Hematopoietic multipotent progenitor cell (in vitro differentiated cells): ENCODE measurements around the gene CFAP20DC. TPM values are rescaled to one million over a fixed set of nuclear protein-coding genes. Genes with fewer than 3 reads are reported as not detected.
"Not testable (repeated sequence)": the region's sequence is repeated elsewhere in the genome, so short reads cannot be mapped to it uniquely, and the experiment has no call there.

Source experiments
- DNase-seq, 3 donors: peaks; one replicate each; pipeline ENCODE4 v3.0.0-alpha.2; 2011 to 2015; ENCODE audit warnings: low read depth in 2 of 3, low spot score in 2 of 3
- total RNA-seq: library from RNA; depleted of rRNA; stranded (reverse); fragments of >200 nt; gene quantifications from one replicate; pipeline ENCODE4 v1.2.3, GENCODE V29; 2012

CFAP20DC gene
- total RNA-seq, 1 donor, result 1.1 TPM

DNA sequence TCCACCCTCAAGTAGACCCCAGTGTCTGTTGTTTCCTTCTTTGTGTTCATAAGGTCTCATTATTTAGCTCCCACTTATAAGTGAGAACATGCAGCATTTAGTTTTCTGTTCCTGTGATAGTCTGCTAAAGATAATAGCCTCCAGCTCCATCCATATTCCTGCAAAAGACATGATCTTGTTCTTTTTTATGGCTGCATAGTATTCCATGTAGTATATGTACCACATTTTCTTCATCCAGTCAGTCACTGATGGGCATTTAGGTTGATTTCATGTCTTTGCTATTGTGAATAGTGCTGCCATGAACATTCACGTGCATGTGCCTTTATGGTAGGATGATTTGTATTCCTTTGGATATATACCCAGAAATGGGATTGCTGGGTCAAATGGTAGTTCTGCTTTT, 82.0 kb downstream of the CFAP20DC start:
- not testable (repeated sequence) for DNase-seq

DNA sequence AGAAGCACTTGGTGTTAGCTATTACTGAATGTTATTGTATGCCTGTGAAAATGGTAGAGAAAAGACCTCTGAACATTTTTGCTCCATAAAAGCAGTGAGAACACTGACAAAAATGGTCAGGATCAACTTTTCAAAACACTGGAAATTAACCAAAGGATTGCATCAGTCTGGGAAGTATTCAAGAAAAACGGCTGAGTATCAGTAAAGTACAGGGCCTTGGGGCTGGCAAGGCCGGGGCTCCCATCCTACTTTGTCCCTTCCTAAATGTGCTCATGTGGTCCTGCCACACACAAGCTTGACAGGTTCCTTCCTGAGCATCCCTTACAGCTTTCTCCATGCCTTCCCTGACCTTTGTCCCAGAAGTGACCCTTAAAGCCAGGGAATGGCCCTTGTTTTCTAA, 84.0 kb downstream of the CFAP20DC start:
- no peak for DNase-seq

DNA sequence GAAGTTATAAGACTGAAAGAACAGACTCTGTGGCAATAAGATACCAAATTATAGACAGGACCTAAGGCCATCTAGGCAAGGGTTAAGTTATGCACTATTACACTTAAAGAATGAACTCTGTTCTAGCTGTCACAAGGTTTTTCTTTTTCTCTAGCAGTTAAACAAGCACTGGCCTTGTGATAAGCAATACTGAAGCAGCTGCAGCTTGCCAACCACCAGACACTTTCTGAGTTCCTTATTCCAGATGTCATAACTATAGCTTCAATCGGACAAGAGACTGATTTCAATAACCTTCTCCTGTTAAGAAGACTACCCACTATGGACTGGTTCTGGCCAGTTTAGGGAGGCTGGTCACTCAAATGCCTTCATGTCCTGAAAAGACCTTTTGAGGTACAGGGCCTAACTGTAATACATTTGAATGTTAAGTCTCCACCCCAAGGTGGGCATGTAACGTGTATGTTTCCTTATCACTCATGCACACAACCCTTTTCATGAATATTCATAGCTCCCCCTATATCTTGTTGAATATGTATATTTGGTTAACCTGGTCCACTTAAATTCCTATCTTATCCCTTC, 85.8 kb downstream of the CFAP20DC start:
- DNase-seq, result peak in 1 of 3 donors; percentile 27

DNA sequence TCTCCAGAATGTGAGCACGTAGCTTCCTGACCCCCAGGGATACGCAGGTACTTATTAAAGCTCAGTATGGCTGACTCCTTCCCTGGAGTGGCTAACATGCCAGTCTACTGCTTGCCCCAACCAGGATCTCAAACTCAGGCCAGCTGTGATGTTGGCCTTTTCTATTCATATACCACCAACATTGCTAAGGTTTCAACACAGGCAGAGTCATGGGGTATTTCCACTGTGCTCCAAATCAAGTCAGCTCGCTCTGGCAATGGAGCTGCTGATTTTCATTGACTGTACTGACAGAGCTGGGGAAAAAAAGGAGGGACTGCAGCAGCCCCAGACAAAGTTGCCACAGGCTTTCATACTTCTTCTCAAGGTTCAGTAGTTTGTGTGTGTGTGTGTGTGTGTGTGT, 87.0 kb downstream of the CFAP20DC start:
- no peak for DNase-seq

DNA sequence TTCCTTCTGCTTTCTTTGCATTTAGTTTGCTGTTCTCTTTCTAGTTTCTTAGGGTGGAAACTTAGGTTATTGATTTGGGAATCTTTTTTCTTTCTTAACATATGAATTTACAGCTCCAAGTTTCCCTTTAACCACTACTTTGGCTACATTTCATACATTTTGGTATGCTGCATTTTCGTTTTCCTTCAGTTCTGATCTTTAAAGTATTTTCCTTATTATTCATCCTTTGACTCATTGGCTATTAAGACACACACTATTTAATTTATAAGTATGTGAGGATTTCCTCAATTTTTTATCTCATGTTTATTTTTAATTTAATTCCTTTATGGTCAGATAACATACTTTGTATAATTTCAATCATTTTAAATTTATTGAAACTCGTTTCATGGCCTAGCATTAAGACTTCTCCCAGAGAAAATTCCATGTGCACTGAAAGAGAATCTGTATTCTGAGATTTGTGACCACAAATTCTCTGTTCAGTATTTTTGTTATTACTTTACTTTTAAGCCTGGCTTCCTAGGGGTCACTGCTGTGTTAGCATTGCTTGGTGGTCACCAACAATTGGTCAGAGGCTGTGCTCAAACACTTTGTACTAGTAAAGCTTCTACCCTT, 87.7 kb downstream of the CFAP20DC start:
- no peak for DNase-seq

DNA sequence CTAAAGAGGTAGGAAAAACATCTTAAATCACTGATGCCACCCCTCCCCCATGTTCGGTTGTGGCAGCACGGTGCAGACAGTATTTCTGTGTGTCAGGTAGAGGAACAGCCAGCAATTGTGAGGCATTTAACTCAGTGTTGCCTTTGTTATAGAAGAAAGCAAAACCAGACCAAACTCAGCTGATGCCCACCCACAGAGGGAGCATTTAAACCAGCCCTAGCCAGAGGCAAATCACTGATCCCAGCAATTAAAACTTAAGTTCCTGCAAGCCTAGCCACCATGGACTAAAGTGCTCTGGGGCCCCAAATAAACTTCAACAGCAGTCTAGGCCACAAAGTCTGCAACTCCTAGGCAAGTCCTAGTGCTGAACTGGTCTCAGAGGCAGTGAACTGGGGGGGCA, 94.5 kb downstream of the CFAP20DC start:
- no peak for DNase-seq

DNA sequence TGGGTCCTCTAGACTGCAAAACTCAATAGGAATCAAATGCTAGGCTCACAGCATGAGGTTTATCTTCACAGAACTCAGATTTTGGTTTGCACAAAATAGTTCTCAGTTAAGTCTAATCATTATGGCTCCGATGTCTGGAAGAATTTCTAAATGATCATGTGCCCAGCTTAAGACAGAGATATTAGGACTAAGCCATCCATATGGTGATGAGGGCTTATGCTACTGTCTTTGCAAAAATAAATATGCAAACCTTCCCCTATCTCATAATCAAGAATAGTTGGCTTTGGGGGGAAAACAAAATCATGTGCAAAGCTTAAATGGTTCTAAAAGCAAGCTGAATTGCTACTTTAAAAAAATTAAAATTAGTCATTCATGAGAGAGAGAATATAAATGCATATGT, 96.5 kb downstream of the CFAP20DC start:
- no peak for DNase-seq

DNA sequence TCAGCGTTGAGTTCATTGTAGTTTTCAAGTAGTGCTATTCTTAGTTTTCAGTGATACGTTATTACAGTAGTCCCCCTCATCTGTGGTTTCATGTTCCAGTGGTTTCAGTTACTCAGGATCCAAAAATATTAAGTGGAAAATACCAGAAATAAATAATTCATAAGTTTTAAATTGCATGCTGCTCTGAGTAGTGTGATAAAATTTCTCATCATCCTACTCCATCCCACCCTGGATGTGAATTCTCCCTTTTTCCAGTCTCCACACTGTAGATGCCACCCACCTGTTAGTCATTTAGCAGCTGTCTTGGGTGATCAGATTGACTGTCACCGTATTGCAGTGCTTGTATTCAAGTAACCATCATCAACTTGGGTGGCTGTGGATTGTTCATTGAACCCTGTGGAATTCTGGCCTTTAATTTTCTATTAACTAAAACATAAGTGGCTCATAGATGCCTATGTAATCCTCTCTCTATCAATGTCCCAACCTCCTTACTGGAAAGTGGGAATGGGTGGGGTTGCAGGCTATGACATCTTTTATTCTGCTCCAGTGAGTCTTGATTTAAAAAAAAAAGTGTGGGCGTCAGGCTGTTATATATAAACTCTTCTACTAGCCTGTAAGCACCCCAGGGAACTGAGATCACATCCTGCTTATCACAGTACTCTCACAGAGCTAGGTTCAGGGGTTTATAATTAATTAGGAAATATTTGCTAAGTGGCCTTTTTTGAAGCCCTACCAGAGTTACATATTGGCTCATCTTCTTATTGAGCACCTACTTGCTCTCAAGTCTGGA, 97.5 kb downstream of the CFAP20DC start:
- no peak for DNase-seq

DNA sequence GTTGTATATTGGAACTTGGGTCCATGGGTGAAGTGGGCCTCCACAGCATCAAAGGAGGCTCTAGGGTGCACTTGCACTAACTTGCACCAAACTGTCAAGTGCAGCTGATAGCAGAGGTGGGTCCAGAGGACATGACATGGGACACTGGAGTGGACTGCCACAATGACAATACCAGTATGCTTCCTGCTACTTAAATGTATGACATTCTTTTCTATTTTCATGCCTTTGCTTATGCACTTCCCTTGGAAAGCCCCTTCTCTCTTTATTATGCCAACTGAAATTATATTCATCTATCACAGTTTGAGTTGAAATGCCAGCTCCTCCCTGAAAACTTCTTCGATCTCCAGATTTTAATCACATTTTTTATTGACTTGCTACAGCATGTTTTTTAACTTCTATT, 101.8 kb downstream of the CFAP20DC start:
- DNase-seq, result no peak

DNA sequence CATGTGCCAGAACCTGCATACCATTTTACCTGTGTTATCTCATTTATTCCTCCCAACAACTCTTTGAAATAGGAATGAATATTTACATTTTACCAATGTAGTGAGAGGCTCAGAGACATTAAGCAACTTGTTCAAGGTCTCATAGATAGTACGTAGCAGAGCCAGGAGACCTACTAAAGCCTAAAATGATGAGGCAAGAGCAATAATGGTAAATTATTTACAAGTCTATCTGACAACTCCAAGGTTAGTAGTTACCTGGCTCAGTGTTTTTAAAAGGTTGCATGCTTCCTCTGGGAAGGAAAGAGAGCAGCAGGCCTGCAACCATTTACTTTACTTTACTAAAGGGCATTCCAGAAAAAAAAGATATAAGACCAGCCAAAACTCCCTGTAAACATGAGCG, 103.0 kb downstream of the CFAP20DC start:
- no peak for DNase-seq

DNA sequence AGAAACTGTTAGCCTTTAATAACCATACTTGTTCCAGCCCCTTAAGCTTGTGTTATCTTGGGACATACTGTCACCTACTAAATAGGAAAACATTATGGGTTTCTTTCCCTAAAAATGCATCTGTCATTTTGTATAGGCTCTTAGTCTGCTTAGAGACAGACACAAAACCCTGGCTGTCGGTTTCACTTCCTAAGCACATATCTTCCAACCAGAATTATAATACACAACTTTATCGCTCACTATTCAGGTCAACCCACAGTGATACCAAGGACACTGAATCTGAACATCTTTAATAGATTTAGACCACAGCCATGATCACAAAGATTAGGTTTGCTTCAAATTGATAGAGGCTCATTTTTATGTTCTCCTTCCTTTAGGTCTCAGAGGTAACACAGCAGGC, 111.8 kb downstream of the CFAP20DC start:
- DNase-seq, result no peak

DNA sequence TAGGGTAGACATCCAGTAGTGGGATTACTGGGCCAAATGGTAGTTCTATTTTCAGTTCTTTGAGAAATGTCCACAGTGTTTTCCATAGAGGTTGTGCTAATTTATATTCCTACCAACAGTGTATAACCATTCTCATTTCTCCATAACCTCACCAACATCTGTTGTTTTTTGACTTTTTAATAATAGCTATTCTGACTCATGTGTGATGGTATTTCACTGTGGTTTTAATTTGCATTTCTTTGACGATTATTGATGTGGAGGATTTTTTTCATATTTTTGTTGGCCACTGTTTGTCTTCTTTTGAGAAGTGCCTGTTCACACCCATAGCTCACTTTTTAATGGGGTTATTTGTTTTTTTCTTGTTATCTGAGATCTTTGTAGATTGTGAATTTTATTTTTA, 125.2 kb downstream of the CFAP20DC start:
- DNase-seq, result no peak

DNA sequence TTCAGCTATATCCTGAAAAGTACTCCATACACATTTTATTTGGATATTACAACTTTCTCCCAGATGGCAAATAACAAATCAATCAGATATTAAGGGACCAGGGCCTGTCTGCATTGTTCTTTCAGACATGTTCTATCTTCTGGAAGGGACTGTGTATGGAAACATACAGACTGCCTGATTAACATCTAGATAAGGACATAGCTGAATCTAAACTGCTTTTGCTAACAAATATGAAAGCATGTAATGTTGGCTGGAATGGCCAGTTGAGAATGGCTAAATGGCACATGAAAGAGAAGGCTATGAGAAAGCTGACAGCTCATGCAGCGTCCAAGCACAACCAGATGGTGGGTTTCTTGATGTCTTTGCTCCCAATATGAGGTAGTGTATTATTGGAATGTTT, 149.4 kb downstream of the CFAP20DC start:
- peak in 2 of 3 donors; percentile 4 to 20 for DNase-seq

DNA sequence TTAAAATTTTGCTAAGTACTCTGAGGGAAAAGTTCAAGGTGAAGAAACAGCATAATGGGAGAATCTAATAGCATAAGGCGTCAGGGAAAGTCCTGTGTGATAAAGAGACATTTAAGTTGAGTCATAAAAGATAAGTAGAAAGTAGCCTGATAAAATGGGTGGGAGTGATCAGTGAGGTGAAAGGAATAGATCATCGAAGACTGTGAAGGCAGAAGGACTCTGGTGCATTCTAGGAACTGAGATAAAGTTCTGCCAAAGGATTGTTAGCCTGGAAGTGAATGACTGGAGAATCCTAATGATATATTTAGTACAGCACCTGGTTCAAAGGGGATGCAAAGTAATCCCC, 149.9 kb downstream of the CFAP20DC start:
- DNase-seq, result peak in 1 of 3 donors; percentile 20

DNA sequence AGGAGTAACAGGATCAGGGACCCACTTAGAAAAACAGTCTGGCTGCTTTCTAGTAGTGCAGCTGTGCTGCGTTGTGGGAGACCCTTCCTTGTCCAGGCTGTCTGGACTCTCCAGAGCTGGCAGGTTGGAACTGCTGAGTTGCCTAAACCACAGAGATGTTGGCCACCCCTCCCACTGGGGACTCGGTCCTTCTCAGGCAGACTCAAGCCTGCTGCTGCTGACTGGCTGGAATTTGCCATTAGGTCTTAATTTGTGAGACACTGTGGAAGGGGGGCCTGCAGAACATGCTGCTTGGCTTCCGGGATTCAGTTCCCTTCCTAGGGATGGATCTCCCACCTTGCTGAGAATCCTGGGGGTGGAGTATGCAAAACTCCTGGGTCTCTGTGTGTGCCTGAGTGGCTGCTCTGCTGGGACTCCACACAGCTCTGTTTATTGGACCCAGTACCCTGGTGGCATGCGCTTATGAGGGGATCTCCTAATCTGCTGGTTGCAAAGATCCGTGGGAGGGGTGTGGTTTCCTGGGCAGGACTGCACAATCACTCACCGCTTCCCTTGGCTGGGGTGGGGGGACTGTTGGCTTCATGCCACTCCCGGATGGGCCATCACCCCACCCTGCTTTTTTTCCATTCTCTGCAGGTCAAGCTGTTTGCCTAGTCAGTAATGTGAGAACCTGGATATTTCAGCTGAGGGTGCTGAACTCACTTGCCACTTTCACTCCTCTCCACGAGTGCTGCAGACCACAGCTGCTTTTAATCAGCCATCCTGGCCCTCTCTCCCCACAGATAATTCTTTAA, 150.5 kb downstream of the CFAP20DC start:
- peak in 2 of 3 donors; percentile 89 to 93 for DNase-seq

DNA sequence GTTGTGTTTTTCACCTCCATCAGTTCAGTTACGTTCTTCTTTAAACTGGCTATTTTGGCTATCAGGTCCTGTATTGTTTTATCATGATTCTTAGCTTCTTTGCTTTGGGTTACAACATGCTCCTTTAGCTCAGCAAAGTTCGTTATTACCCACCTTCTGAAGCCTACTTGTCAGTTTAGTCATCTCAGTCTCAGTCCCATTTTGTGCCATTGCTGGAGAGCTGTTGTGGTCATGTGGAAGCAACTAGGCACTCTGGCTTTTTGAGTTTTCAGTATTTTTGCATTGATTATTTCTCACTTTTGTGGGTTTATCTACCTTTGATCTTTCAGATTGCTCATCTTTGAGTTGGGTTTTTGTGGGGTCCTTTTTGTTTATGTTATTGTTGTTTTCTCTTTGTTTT, 151.3 kb downstream of the CFAP20DC start:
- DNase-seq, result no peak

DNA sequence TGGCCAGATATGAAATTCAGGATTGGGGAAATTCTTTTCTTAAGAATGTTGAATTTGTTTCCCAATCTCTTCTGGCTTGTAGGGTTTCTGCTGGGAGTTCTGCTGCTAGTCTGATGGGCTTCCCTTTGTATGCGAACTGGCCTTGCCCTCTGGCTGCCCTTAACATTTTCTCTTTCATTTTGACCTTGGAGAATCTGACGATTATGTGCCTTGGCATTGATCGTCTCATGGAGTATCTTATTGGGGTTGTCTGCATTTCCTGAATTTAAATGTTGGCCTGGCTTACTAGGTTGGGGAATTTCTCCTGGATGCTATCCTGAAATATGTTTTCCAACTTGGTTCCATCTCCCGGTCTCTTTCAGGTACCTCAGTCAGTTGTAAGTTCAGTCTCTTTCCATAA, 152.2 kb downstream of the CFAP20DC start:
- DNase-seq, result no peak

DNA sequence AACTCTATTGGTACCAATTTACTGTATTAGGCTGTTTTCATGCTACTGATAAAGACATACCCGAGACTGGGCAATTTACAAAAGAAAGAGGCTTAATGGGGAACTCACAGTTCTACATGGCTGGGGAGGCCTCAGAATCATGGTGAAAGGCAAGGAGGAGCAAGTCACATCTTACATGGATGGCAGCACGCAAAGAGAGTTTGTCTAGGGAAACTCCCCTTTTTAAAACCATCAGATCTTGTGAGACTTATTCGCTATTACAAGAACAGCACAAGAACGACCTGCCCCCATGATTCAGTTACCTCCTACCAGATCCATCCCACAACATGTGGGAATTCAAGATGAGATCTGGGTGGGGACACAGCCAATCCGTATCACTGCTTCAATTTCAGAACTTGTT, 154.1 kb downstream of the CFAP20DC start:
- not testable (repeated sequence) for DNase-seq

DNA sequence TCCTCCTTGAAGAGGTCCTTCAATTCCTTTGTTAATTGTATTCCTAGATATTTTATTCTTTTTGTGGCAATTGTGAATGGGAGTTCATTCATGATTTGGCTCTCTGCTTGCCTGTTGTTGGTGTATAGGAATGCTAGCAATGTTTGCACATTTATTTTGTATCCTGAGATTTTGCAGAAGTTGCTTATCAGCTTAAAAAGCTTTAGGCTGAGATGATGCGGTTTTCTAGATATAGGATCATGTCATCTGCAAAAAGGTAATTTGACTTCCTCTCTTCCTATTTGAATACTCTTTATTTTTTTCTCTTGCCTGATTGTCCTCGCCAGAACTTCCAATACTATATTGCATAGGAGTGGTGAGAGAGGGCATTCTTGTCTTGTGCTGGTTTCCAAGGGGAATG, 157.3 kb downstream of the CFAP20DC start:
- peak in 2 of 3 donors; percentile 18 to 77 for DNase-seq

DNA sequence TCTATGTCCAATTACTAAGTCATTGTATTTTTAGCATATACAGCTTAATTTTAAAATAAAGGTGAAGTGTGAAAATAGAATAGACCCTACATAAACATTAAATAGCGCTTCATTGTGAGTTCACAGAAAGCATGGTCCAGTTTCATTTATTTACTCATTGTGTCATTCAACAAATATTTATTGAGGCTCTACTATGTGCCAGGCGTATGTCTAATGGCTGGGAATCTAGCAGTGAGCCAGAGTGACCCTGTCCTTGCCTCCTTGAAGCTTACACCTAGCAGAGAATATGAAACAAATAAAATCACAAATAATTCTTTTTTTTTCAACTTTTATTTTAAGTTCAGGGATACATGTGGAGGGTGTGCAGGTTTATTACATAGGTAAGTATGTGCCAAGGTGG, 161.7 kb downstream of the CFAP20DC start:
- DNase-seq, result no peak

DNA sequence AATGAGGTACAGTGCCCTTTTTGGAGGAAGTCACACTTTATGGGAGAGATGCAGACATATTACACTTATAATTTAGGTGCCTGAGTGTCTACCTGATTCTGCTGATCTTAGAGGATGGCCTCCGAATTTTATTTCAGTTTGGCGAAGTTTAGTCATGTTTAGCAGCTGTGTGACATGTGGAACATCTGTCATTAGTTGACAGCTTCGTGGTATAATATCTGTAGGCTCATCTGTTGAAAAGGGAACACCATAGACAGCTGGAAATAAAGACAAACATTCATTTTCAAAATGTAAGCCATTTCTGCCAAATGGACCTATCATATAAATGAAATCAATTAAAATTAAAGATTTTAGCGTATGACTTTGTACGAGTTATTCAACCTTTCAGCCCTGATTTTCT, 165.4 kb downstream of the CFAP20DC start:
- DNase-seq, result peak in 2 of 3 donors; percentile 46 to 88
